Frontal cortex (tissue), 4 donors: ENCODE measurements around the gene CDC42EP5. TPM values are rescaled to one million over a fixed set of nuclear protein-coding genes. Genes with fewer than 3 reads are reported as not detected.
A peak's percentile ranks its signal among the peaks of the same experiment; 100 is the strongest.
"Not testable (repeated sequence)": the region's sequence is repeated elsewhere in the genome, so short reads cannot be mapped to it uniquely, and the experiment has no call there.

ENCODE experiments used
- DNase-seq, 2 donors: peaks; one replicate each; pipeline ENCODE4 v3.0.0; 2012; ENCODE audit warnings: low spot score in 2 of 2
- FAIRE-seq: peaks from 2 replicates; lab custom pipeline; 2012; peaks lifted over from hg19 to GRCh38; lab: Jason Lieb, UNC
- total RNA-seq: library from RNA; depleted of rRNA; stranded (reverse); fragments of >200 nt; gene quantifications from one replicate; pipeline ENCODE4 v1.2.3, GENCODE V29; 2014
- donor health status: control.
- donor health status: control.
- donor health status: control.

CDC42EP5 gene
- total RNA-seq, 1 donor from 2014 or later: 4.1 TPM

DNA sequence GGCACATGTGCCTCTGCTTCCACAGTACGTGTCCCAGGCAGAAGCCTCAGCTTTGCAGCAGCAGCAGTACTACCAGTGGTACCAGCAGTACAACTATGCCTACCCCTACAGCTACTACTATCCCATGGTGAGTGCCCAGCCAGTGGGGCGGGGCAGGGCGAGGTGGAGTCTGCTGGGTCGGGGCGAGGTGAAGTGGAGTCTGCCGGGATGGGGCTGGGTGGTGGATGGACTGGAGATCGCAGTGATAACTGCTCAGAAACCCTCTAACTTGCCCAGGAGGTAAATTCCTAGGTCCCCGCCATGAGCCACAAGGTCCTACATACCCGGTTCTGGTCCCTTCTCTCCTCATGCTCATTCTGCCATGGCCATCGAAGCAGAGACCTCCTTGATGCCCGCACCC is 20.5 kb downstream of the CDC42EP5 start:
- no peak for DNase-seq
- no peak for FAIRE-seq

- FAIRE-seq: no peak
Measured at GRCh38 chr19:54451997-54452396, 21.1 kb downstream of the CDC42EP5 start.

DNA sequence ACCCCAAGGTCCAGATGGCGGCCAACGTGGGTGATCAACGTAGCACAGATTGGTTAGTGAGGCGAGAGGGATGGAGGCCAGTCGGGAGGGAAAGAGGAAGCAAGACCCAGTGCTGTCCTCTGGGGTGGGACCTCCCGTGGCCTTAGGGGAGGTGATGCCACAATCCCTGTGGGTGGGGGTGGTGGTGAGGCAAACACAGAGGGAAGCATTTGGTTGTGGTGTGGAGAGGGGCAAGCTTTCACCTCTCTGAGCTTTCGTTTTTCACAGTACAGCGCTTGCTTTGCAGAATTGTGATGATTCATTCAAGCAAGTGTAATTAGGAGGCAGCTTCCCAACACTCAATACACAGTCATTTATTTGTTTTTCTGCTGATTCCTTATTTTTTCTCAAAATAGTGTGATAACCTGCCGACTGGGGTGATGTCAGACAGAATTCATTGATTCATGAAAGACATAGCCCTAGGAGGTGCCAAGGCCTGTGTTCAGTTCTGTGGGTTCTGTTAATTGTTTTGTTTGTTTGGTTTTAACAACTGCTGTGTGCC is 21.7 kb downstream of the CDC42EP5 start:
- FAIRE-seq (no peak), DNase-seq (no peak)

More at GRCh38 chr19:54451997-54452396, 21.1 kb downstream of the CDC42EP5 start:
- DNase-seq: no peak

DNA sequence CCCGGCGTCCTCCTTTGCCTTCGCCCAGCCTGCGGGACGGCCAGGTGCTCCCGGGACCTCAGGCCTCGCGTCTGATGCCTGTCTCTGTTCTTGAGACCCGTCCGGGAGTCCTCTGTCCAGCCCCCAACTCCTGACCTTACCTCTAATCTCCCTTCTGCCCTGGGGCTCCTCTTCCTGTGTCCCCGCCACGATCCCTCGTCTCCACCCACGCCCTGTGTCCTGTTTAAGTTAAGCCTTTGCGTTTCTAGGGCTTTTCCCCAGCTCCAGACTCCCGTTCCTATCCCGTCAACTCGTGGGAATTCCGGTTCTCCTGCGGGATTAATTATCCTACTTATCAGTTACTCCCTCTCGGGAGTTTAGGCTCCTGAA is 23.4 kb downstream of the CDC42EP5 start:
- no peak for DNase-seq
- FAIRE-seq: no peak

DNA sequence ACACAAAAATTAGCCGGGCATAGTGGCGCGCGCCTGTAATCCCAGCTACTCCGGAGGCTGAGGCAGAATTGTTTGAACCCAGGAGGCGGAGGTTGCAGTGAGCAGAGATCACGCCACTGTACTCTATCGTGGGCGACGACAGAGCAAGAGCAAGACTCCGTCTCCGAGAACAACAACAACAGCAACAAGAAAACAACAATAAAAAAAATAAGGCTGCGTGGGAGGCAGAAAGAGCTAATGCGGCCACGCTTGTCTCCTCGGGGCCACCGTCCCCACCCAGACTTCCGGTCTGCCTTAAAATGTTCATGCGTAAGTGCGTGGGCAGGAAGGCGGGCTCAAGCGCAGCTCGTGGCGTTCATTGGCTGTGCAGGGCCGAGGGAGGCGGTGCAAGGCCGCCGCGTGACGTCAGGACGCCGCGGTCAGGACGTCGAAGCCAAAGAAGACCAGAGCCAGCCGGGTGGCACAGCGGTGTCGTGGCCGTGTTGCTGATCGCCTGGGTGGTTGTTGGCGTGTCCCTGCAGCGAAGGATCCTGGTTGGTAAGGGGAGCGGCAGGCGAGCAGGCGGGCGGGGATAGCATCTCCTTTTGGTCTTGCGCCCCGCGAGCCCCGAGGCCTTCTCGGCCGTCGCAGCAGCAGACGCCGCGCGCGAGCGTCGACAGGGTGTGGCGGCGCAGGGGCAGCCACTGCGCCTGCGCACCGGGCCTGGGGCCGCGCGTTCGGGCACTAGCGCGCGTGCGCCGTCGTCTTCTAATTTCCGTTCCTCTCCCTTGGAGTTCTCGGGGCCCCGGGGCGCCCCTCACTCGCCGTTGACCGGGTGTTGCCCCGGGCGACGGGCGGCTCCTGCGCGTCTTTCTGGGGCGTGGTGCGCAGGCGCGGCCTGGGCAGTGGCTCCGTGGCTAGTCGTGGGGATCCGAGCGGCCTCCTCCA is 24.1 kb downstream of the CDC42EP5 start, which contains the start of gene LENG8:
LENG8 (plus strand) TSS at position 426 of the 927 bp plus-strand sequence. CDS start 2,146 bp downstream, outside the sequence.
- DNase-seq: peak; percentile 97 to 98
- FAIRE-seq: peak; percentile 33

DNA sequence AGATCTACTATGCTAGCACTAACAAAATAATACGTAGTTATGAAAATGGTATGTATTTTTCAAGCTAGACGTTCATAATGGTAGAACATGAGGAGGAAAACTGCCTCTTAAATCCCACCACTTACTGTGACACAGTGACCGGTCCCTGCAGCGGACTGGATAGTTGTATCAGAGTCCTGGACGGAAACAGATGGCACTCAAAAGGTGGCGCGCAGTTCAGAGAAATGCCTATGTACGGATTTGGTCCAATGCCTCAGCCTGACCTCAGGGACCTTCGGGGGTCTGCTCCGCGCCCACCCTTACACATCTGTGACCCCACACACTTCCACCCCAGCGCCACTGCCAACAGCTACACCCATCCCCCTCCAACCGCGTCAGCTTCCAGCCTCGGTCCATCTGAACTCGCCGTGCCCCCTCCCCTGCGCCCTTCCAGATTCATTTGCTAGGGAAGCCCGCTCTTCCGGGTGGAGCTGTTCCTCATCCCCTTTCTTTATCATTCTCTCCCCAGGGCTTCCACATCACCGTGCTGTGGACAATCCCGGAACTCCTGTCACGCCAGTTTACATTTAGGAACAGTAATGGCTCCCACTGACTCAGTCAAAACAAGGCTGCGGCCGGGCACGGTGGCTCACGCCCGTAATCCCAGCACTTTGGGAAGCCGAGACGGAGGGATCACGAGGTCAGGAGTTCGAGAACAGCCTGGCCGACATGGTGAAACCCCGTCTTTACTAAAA is 24.9 kb downstream of the CDC42EP5 start:
- no peak for FAIRE-seq
- no peak for DNase-seq

- FAIRE-seq: not testable (repeated sequence)
Measured at GRCh38 chr19:54446349-54446748, 26.7 kb downstream of the CDC42EP5 start.

GRCh38 chr19:54444737-54445136 is 28.4 kb downstream of the CDC42EP5 start:
- FAIRE-seq (no peak), DNase-seq (no peak)

More at GRCh38 chr19:54446349-54446748, 26.7 kb downstream of the CDC42EP5 start:
- DNase-seq: not testable (repeated sequence)

DNA sequence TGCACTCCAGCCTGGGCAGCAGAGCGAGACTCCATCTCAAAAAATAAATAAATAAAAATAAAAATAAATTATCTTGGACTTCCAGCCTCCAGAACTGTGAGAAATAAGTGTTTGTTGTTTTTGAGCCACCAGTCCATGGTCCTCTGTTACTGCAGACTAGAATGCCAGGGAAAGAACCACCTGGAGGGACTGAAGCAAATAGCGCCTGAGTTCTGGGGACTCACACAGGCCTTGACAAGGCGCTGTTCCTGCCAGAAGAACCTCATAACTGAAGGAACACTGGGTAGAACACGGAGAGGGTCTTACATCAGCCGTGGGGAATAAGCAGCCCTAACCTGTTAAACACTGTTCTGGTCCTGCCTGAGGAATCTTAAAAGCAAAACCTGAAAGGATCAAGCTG is 32.5 kb downstream of the CDC42EP5 start:
- DNase-seq: no peak
- no peak for FAIRE-seq

DNA sequence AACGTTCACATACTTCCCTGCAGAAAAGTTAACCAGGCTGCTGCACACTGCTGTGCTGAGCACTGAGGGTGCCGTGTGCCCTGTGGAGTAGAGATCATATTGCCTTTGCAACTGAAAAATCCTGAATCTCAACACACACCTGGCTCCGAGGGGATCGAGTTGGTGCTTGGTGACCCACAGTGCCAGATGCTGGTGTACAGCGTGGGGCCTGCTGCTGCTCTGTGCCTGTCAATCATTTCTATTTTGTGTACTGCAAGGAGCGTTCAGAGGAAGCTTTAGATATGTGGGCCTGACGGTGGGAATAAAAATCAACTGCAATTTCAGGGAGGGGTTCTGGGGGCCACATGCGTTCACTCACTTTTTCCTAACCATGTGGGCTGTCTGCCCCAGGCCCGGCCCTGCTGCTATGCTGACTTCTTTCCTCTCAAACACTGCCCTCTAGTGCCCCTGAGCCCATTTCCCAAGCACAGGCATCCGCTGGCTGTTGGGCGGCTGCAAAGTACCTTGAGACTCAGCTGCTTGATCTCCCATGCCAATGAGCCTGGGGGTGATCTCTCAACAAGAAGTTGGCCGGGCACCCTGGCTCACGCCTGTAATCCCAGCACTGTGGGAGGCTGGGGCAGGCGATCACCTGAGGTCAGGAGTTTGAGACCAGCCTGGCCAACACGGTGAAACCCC is 33.8 kb downstream of the CDC42EP5 start:
- no peak for FAIRE-seq

GRCh38 chr19:54436628-54437252 is 36.4 kb downstream of the CDC42EP5 start:
- no peak for FAIRE-seq
- DNase-seq: no peak

More for the DNA sequence above, 33.8 kb downstream of the CDC42EP5 start:
- DNase-seq: no peak

- no peak for FAIRE-seq
- no peak for DNase-seq
Measured at GRCh38 chr19:54436031-54436523, 37.0 kb downstream of the CDC42EP5 start.

DNA sequence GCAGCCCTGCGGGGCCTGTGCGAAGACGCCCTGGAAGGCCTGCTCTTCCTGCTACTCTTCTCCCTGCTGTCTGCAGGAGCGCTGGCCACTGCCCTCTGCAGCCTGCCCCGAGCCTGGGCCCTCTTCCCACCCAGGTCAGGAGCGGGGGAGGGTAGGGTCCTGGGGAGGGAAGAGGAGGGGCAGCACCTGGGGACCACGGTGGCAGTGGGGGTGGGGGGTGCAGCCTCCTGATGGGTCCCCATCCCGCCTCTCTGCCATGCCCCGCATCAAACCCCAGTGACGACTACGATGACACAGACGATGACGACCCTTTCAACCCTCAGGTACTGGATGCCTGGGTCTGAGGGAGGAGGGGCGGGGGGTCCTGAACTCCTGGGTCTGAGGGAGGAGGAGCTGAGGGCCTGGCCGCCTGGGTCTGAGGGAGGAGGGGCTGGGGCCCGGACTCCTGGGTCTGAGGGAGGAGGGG is 37.5 kb downstream of the CDC42EP5 start:
- DNase-seq: no peak
- FAIRE-seq: no peak

DNA sequence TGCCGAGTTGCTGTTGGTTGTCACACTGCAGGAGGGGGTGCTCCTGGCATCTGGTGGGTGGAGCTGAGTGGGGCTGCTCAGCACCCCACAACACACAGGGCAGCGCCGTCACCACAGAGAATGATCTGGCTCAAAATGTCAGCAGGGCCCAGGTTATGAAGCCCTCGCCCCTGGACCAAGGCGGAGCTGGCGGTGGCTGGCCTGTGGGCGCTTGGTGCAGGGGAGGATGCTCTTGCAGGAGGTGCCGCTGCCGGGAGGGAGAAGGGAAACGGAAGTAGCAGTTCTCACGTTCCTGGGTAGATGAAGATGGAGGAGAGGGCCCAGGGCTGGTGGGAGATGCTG is 38.3 kb downstream of the CDC42EP5 start:
- DNase-seq: no peak
- no peak for FAIRE-seq

DNA sequence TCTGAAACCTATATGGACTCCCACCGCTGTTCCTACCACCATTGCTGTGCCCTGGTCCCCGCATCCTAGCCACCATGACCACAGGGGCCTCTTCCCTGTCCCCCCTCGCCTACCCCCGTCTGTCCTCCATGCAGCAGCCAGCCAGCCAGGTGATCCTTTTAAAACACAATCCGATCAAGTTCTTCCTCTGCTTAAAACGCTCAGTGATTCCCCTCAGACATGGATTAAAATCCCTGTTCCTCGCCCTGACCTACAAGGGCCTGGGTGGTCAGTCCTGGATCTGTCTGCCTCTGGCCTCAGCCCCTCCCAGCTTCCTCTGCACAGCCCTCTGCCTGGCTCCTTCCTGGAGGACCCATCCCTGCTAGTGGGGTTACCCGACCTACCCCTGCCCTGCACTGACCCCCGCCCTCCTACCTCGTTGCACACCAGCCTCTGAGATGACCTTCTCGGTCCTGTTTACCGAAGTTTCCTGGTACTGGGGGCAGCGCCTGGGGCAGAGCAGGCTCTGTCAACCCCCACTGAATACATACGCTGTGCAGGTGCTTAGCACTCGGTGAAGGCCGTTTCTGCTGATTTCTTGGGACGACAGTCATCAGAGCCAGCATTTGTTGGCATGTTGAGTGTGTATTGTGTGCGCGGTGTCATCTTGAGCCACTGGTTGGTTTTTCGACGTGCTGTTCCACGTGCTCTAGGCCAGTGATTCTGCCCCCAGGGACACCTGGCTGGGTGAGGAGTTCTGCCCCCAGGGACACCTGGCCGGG is 38.8 kb downstream of the CDC42EP5 start:
- FAIRE-seq: no peak
- no peak for DNase-seq

- no peak for FAIRE-seq
- DNase-seq: no peak
Measured at GRCh38 chr19:54433697-54434096, 39.4 kb downstream of the CDC42EP5 start.

DNA sequence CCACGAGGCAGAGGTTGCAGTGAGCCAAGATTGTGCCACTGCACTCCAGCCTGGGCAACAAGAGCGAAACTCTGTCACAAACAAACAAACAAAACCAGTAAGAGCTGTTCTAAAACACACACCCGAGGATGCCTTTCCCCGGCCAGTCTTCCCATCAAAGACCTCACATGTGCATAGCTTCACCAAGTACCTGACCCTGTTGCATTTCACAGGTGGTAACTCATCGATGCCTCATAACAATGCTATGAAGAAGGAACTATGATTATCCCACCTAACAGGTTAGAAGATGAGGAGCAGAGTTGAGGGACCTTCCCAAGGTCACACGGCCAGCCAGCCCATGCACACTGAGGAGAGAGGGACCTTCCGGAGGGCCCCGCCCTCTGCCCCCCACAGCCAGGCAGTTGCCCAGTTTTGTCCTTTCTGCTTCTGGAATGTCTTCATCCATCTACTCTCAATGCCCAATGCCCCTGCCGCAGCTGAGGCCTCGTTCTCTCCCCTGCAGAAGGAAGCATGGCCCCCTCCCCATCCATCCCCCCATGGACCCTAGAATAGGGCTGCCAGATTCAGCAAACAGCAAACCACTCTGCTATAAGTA is 40.9 kb downstream of the CDC42EP5 start:
- FAIRE-seq: no peak
- no peak for DNase-seq

GRCh38 chr19:54431255-54431838 is 41.7 kb downstream of the CDC42EP5 start:
- FAIRE-seq: no peak
- DNase-seq: no peak
